Right lobe of liver (tissue), 4 donors: ENCODE measurements around the gene RBP2.

Experiments
- CTCF ChIP-seq, 4 donors: fragments of 200-600 bp in 3 of 4; fragments of 450-650 bp in 1 of 4; IDR thresholded peaks; one replicate each; pipeline versions ENCODE4 v1.5.1 to v1.8.0; 2016 to 2022; ENCODE audit warnings: antibody characterized with exemption in 4 of 4, mild to moderate bottlenecking in 2 of 4
- POLR2A ChIP-seq: fragments of 450-650 bp; IDR thresholded peaks from one replicate; pipeline ENCODE4 v1.6.1; 2017; ENCODE audit warnings: antibody characterized with exemption, mild to moderate bottlenecking
- donor health status: DM: no; HTN: no; CAD: no.
- donor health status: DM: no; HTN: no; CAD: no.
- donor health status: DM: no; HTN: yes; CAD: no.

DNA sequence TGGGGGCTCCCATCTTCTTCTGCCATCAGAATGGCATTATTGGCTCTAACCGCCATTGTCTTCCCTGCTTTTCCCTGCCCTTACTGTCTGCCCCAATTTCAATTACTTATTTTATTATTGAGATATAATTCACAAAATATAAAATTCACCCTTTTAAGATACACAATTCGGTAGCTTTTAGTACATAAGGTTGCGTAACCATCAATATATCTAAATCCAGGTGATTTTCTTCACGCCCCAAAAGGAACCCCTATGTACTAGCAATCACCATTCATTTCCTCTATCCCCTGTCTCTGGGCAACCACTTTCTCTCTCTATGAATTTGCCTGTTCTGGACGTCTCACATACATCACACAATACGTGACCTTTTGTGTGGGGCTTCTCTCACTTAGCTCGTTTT lies 18.0 kb downstream of the RBP2 start:
- no peak for TF ChIP-seq CTCF (IDR thresholded peaks at IDR 0.05)
- no peak for TF ChIP-seq POLR2A
